Kidney capillary endothelial cell (primary cell): Measurements from ENCODE around the gene KIF21A.

Experiments used
- DNase-seq: peaks from one replicate; pipeline ENCODE4 v3.0.0-alpha.2; 2018; ENCODE audit warnings: low spot score

The KIF21A gene

DNA sequence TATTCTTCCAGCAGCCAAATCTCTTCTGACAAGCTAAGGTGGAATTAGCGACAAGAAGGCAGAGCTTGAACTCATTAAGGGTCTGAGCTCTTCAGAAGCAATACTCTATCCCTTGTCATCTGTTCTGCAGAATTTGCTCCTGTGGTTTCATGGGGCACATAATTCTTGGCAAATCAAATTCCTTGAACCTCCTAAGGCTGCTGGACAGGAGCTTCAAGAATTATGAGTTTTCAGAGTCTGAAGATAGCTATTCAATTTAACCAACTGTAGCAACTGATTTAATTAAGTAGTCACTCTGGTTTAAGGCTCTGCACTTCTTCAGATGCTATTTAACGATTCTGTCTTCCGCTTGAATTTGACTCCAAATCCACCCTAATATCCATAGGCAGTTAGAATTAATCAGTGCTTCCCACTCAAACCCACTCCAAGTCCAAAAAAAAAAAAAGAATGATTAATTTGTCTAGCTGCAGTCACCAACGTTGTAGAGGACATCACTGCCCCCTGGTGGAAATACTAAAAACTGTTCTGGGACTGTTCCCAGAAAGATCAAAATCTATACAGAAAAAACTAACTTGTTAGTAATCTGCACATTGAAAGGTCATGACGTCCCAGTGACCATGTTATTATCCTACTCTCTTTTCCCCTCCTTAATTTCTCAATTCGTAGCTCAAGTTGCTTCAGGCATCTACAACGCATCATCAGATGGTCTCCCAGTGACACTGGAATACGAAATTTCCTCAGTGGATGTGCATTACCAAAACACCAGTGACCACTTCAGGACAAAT, 169.9 kb downstream of the KIF21A start:
- peak; percentile 57 for DNase-seq

DNA sequence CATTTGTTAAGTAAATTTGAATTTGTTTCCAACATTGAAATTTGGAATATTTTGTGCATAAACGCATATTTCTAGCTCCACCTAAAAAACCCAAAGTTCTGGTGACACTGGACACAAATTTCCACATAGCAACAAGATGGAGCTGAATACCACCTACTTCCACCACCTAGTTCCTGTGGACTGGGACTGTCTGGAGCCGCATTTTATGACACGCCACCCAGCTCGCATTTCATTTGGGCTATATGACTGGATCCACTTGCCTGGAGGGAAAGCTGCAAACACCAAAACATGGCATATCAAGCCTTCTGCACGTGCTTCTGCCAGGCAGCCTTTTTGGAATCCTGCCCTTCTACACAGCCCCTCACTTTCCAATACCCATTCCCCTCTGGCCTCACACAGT, 173.4 kb downstream of the KIF21A start:
- DNase-seq = no peak

DNA sequence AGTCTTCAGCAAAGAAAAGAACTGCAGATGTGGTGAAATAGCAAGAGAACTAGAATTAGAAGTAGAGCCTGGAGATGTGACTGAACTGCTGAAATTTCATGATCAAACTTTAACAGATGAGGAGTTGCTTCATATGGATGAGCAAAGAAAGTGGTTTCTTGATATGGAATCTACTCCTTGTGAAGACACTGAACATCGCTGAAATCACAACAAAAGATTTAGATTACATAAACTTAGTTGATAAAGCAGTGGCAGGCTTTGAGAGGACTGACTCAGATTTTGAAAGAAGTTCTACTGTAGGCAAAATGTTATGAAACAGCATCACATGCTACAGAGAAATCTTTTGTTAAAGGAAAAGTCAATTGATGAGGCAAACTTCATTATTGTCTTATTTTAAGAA, 175.0 kb downstream of the KIF21A start:
- DNase-seq = no peak

- DNase-seq = no peak
Observed at GRCh38 chr12:39252628-39253027, 190.3 kb downstream of the KIF21A start.
